DOHH2 (cell line): ENCODE measurements around the gene THAP6.

Source experiments
- H3F3A ChIP-seq: fragments of 200-600 bp; sonication (generic), shearing (Covaris generic); 2 replicates; pipeline ENCODE4 v1.6.0; 2016; ENCODE audit warnings: antibody characterized with exemption, mild to moderate bottlenecking; ENCODE audit not compliant: control insufficient read depth, insufficient read depth
- H3K27ac ChIP-seq: fragments of 200-600 bp; sonication (generic); 2 replicates; pipeline ENCODE4 v1.5.1; 2014; ENCODE audit warnings: low read depth, mild to moderate bottlenecking, low read length, moderate library complexity
- H3K27me3 ChIP-seq: fragments of 200-600 bp; sonication (generic); 2 replicates; pipeline ENCODE4 v1.6.1; 2014; ENCODE audit warnings: mild to moderate bottlenecking, low read length, mixed read lengths; ENCODE audit not compliant: control insufficient read depth
- H3K36me3 ChIP-seq: fragments of 200-600 bp; sonication (generic); 2 replicates; pipeline ENCODE4 v1.6.1; 2014; ENCODE audit warnings: mild to moderate bottlenecking, low read length, moderate library complexity, mixed read lengths; ENCODE audit not compliant: control insufficient read depth
- H3K4me1 ChIP-seq: fragments of 200-600 bp; sonication (generic); 2 replicates; pipeline ENCODE4 v1.6.1; 2014; ENCODE audit warnings: mild to moderate bottlenecking, low read length, mixed read lengths; ENCODE audit not compliant: control insufficient read depth
- H3K4me2 ChIP-seq: fragments of 200-600 bp; sonication (generic); 2 replicates; pipeline ENCODE4 v1.6.0; 2014; ENCODE audit warnings: mild to moderate bottlenecking, low read length, moderate library complexity
- H3K4me3 ChIP-seq: fragments of 200-600 bp; sonication (generic); 2 replicates; pipeline ENCODE4 v1.5.1; 2014; ENCODE audit warnings: mild to moderate bottlenecking, low read length, mixed read lengths
- H3K79me2 ChIP-seq: fragments of 200-600 bp; sonication (generic); 2 replicates; pipeline ENCODE4 v1.6.1; 2014; ENCODE audit warnings: mild to moderate bottlenecking, low read length, mixed read lengths; ENCODE audit not compliant: control insufficient read depth
- H3K9me2 ChIP-seq: fragments of 200-600 bp; sonication (generic); replicated peaks from 2 replicates; pipeline ENCODE4 v1.6.1; 2014; ENCODE audit warnings: mild to moderate bottlenecking, low read length, mixed read lengths; ENCODE audit not compliant: control insufficient read depth
- H3K9me3 ChIP-seq: fragments of 200-600 bp; sonication (generic); 2 replicates; pipeline ENCODE4 v1.6.1; 2014; ENCODE audit warnings: antibody characterized with exemption, low read length, mixed read lengths; ENCODE audit not compliant: control insufficient read depth, insufficient read depth
- H4K20me1 ChIP-seq: fragments of 200-600 bp; sonication (generic); 2 replicates; pipeline ENCODE4 v1.6.0; 2014; ENCODE audit warnings: low read depth, mild to moderate bottlenecking, antibody characterized with exemption, low read length, moderate library complexity; ENCODE audit not compliant: control insufficient read depth, insufficient read depth
- CTCF ChIP-seq: fragments of 200-600 bp; sonication (generic); IDR thresholded peaks from one replicate; pipeline ENCODE4 v1.5.1; 2014; ENCODE audit warnings: antibody characterized with exemption, mild to moderate bottlenecking, low read depth, low read length; ENCODE audit not compliant: poor library complexity, severe bottlenecking
- EZH2phosphoT487 ChIP-seq: fragments of 200-600 bp; sonication (generic); IDR thresholded peaks from 2 replicates; pipeline ENCODE4 v1.6.1; 2017; ENCODE audit warnings: borderline replicate concordance, mild to moderate bottlenecking, antibody characterized with exemption, low read length, moderate library complexity, mixed read lengths

The THAP6 gene

GRCh38 chr4:75495476-75495875 lies 18.8 kb upstream of the THAP6 start:
- 0 out of 2 replicates have a peak, but pooled peaks cover 2% of the 10 kb centered on the region for H4K20me1 ChIP-seq
- no peak overlapping the region for H3K27ac ChIP-seq
- H3K36me3 ChIP-seq, result peaks cover 78% of the 10 kb centered on the region

GRCh38 chr4:75496406-75496805 lies 17.9 kb upstream of the THAP6 start:
- H3K27me3 ChIP-seq, result no peaks in the 10 kb centered on the region
- no peaks in the 10 kb centered on the region for H3K9me2 ChIP-seq
- H3K27ac ChIP-seq, result no peak overlapping the region
- no peak overlapping the region for H3K4me3 ChIP-seq
- H3K79me2 ChIP-seq, result peaks cover 42% of the 10 kb centered on the region
- peaks cover 3% of the 10 kb centered on the region; the same call in 1 of the 2 replicates for H3F3A ChIP-seq
- H3K4me1 ChIP-seq, result no peaks in the 10 kb centered on the region
- H3K36me3 ChIP-seq, result peaks cover 74% of the 10 kb centered on the region
- TF ChIP-seq EZH2phosphoT487 (no peak), CTCF (no peak)
- H3K9me3 ChIP-seq, result no peaks in the 10 kb centered on the region; the same call in 1 of the 2 replicates
- no peak overlapping the region for H3K4me2 ChIP-seq
- 0 out of 2 replicates have a peak, but pooled peaks cover 2% of the 10 kb centered on the region for H4K20me1 ChIP-seq

More at GRCh38 chr4:75495476-75495875, 18.8 kb upstream of the THAP6 start:
- no peaks in the 10 kb centered on the region for H3K4me1 ChIP-seq
- H3K27me3 ChIP-seq, result no peaks in the 10 kb centered on the region
- H3K79me2 ChIP-seq, result peaks cover 42% of the 10 kb centered on the region
- no peak overlapping the region for H3K4me2 ChIP-seq
- no peak for TF ChIP-seq EZH2phosphoT487
- no peak for TF ChIP-seq CTCF
- no peak overlapping the region for H3K4me3 ChIP-seq
- H3K9me2 ChIP-seq, result no peaks in the 10 kb centered on the region
- H3F3A ChIP-seq, result peaks cover 7% of the 10 kb centered on the region
- H3K9me3 ChIP-seq, result no peaks in the 10 kb centered on the region; the same call in 1 of the 2 replicates

- Histone ChIP-seq H4K20me1 (0 out of 2 replicates have a peak, but pooled peaks cover 2% of the 10 kb centered on the region), H3K4me1 (no peaks in the 10 kb centered on the region), H3K9me3 (no peaks in the 10 kb centered on the region; the same call in 1 of the 2 replicates), H3K27me3 (no peaks in the 10 kb centered on the region), H3K36me3 (peaks cover 74% of the 10 kb centered on the region), H3K79me2 (peaks cover 42% of the 10 kb centered on the region), H3K9me2 (no peaks in the 10 kb centered on the region), H3K27ac (no peak overlapping the region), H3K4me3 (no peak overlapping the region), H3F3A (peaks cover 3% of the 10 kb centered on the region; the same call in 1 of the 2 replicates), H3K4me2 (no peak overlapping the region)
- TF ChIP-seq EZH2phosphoT487 (no peak), CTCF (no peak)
These were observed 17.1 kb upstream of the THAP6 start for GRCh38 chr4:75497133-75497532.
